Stomach smooth muscle (tissue), 2 donors: Measurements from ENCODE around the gene SLC15A3.

Source experiments
- H3K27ac ChIP-seq: one replicate; pipeline ENCODE4 v1.7.0; 2013; ENCODE audit warnings: mild to moderate bottlenecking, low read length, inconsistent platforms
- H3K27me3 ChIP-seq, 2 donors: one replicate each; pipeline ENCODE4 v1.7.0; 2013; ENCODE audit warnings: low read length in 2 of 2; ENCODE audit not compliant: insufficient read depth in 2 of 2, control insufficient read depth in 1 of 2
- H3K36me3 ChIP-seq, 2 donors: one replicate each; pipeline ENCODE4 v1.7.0; 2013; ENCODE audit warnings: low read length in 2 of 2; ENCODE audit not compliant: control insufficient read depth in 2 of 2, insufficient read depth in 2 of 2
- H3K4me1 ChIP-seq: one replicate; pipeline ENCODE4 v1.7.0; 2013; ENCODE audit warnings: low read length; ENCODE audit not compliant: control insufficient read depth, insufficient read depth
- H3K4me3 ChIP-seq, 2 donors: one replicate each; pipeline ENCODE4 v1.7.0; 2013; ENCODE audit warnings: low read length in 2 of 2
- H3K9ac ChIP-seq, 2 donors: one replicate each; pipeline ENCODE4 v1.7.0; 2013; ENCODE audit warnings: low read length in 2 of 2, mild to moderate bottlenecking in 1 of 2
- H3K9me3 ChIP-seq, 2 donors: one replicate each; pipeline ENCODE4 v1.7.0; 2013; ENCODE audit warnings: low read length in 2 of 2; ENCODE audit not compliant: control insufficient read depth in 2 of 2
- donor health status: healthy.
- donor health status: Pancreatic carcinoma.

Gene SLC15A3

DNA sequence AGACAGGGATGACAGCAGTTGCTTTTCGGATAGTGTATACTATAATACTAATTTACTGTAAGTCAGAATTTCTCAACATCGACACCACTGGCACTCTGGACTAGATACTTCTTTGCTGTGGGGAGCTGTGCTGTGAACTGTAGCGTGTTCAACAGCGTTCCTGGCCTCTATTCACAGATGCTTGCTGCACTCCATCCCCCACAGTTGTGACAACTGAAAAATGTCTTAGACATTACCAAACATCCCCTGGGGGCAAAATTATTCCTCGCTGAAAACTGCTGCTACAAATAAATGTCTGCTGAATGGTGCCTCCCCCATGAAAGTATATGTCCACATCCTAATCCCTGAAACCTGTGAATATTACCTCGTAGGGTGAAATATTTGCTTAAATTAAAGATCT is 7.5 kb upstream of the SLC15A3 start:
- H3K36me3 ChIP-seq: no peaks in the 10 kb centered on the region
- no peak overlapping the region for H3K9ac ChIP-seq
- peaks cover 0 to 2% of the 10 kb centered on the region in 2 donors for H3K27me3 ChIP-seq
- H3K4me1 ChIP-seq: peaks cover 3% of the 10 kb centered on the region
- no peaks in the 10 kb centered on the region for H3K9me3 ChIP-seq
- no peak overlapping the region for H3K4me3 ChIP-seq
- H3K27ac ChIP-seq: no peak overlapping the region

DNA sequence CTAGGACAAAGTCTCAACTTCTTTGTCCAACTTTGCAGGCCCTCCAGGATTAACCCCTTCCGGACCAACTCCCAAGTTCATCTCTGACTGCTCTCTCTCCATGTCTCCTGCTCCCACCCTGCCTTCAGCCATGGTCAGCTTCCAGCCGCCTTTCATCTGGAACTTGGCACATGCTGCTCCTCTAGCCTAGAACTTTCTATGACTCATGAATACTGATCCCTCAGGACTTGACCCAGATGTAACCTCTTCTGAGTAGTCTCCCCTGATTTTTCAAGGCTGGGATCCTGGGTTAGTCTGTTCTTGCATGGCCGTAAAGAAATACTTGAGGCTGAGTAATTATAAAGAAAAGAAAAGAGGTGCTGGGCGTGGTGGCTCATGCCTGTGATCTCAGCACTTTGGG is 5.2 kb upstream of the SLC15A3 start:
- peaks cover 0 to 2% of the 10 kb centered on the region in 2 donors for H3K27me3 ChIP-seq
- no peak overlapping the region for H3K27ac ChIP-seq
- H3K4me1 ChIP-seq: peaks cover 9% of the 10 kb centered on the region
- no peaks in the 10 kb centered on the region for H3K9me3 ChIP-seq
- no peak overlapping the region for H3K4me3 ChIP-seq
- H3K36me3 ChIP-seq: no peaks in the 10 kb centered on the region
- H3K9ac ChIP-seq: no peak overlapping the region

- Histone ChIP-seq H3K9me3 (no peaks in the 10 kb centered on the region), H3K36me3 (no peaks in the 10 kb centered on the region), H3K27me3 (peaks cover 0 to 2% of the 10 kb centered on the region in 2 donors), H3K27ac (no peak overlapping the region), H3K4me1 (peaks cover 21% of the 10 kb centered on the region), H3K4me3 (no peak overlapping the region), H3K9ac (no peak overlapping the region)
These were observed 3.6 kb upstream of the SLC15A3 start for GRCh38 chr11:60955571-60955970.

GRCh38 chr11:60954421-60954820 is 2.4 kb upstream of the SLC15A3 start:
- peaks cover 25% of the 10 kb centered on the region for H3K4me1 ChIP-seq
- H3K36me3 ChIP-seq: no peaks in the 10 kb centered on the region
- H3K4me3 ChIP-seq: no peak overlapping the region
- H3K27me3 ChIP-seq: no peaks in the 10 kb centered on the region
- no peak overlapping the region for H3K27ac ChIP-seq
- H3K9ac ChIP-seq: no peak overlapping the region
- no peaks in the 10 kb centered on the region for H3K9me3 ChIP-seq

GRCh38 chr11:60953781-60954180 is 1.8 kb upstream of the SLC15A3 start:
- Histone ChIP-seq H3K27me3 (no peaks in the 10 kb centered on the region), H3K27ac (no peak overlapping the region), H3K9me3 (no peaks in the 10 kb centered on the region), H3K9ac (no peak overlapping the region), H3K36me3 (no peaks in the 10 kb centered on the region), H3K4me1 (peaks cover 25% of the 10 kb centered on the region), H3K4me3 (no peak overlapping the region)

GRCh38 chr11:60952742-60953170 is 780 bp upstream of the SLC15A3 start:
- Histone ChIP-seq H3K27ac (peak overlapping the region; percentile 70), H3K9ac (peak overlapping the region; percentile 61 to 62), H3K4me1 (peaks cover 28% of the 10 kb centered on the region), H3K4me3 (peak overlapping the region; percentile 68 to 74), H3K9me3 (no peaks in the 10 kb centered on the region), H3K27me3 (no peaks in the 10 kb centered on the region), H3K36me3 (no peaks in the 10 kb centered on the region)

GRCh38 chr11:60951606-60951903 is 421 bp downstream of the SLC15A3 start:
- H3K36me3 ChIP-seq: peaks cover 0 to under 1% of the 10 kb centered on the region in 2 donors
- peak overlapping the region; percentile 61 to 62 for H3K9ac ChIP-seq

GRCh38 chr11:60950933-60951605 is 907 bp downstream of the SLC15A3 start:
- H3K27me3 ChIP-seq: no peaks in the 10 kb centered on the region
- peaks cover 24% of the 10 kb centered on the region for H3K4me1 ChIP-seq
- peak overlapping the region; percentile 68 to 74 for H3K4me3 ChIP-seq
- no peaks in the 10 kb centered on the region for H3K9me3 ChIP-seq
- no peak overlapping the region for H3K27ac ChIP-seq
- peak overlapping the region in 1 of 2 donors; percentile 61 for H3K9ac ChIP-seq
- H3K36me3 ChIP-seq: peaks cover 0 to 5% of the 10 kb centered on the region in 2 donors

More at GRCh38 chr11:60951606-60951903, 421 bp downstream of the SLC15A3 start:
- Histone ChIP-seq H3K4me3 (peak overlapping the region; percentile 68 to 74), H3K27ac (peak overlapping the region; percentile 70), H3K4me1 (peaks cover 24% of the 10 kb centered on the region), H3K27me3 (no peaks in the 10 kb centered on the region), H3K9me3 (no peaks in the 10 kb centered on the region)

GRCh38 chr11:60950024-60950423 is 2.0 kb downstream of the SLC15A3 start:
- H3K27ac ChIP-seq: no peak overlapping the region

DNA sequence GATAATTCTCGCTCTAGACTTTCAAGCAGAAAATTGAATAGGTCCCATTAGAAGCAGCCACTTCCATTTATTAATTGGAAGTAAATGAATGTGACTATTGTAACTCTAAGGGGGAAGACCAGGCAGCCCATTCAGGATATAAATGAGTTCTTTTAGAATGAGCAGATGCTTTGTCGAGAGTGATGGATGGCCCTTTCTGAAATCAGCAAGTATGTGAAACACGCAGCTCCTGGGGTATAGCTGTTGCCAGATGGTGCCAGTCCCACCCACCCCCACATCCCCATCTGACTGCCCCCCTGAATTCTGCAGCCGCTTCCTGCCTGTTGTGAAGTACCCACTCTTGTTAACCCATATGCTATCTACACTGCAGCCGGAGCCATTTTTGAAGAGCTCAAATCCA is 3.7 kb downstream of the SLC15A3 start:
- Histone ChIP-seq H3K36me3 (peaks cover 3 to 11% of the 10 kb centered on the region in 2 donors), H3K4me3 (no peak overlapping the region), H3K27me3 (no peaks in the 10 kb centered on the region), H3K9me3 (no peaks in the 10 kb centered on the region), H3K4me1 (peaks cover 24% of the 10 kb centered on the region), H3K27ac (no peak overlapping the region), H3K9ac (no peak overlapping the region)

More at GRCh38 chr11:60950024-60950423, 2.0 kb downstream of the SLC15A3 start:
- H3K4me1 ChIP-seq: peaks cover 24% of the 10 kb centered on the region
- H3K9me3 ChIP-seq: no peaks in the 10 kb centered on the region
- H3K9ac ChIP-seq: no peak overlapping the region
- H3K4me3 ChIP-seq: peak overlapping the region in 1 of 2 donors; percentile 74
- peaks cover 3 to 6% of the 10 kb centered on the region in 2 donors for H3K36me3 ChIP-seq
- H3K27me3 ChIP-seq: no peaks in the 10 kb centered on the region

GRCh38 chr11:60947700-60948099 is 4.3 kb downstream of the SLC15A3 start:
- peaks cover 23% of the 10 kb centered on the region for H3K4me1 ChIP-seq

More at GRCh38 chr11:60947700-60948099, 4.3 kb downstream of the SLC15A3 start:
- H3K9me3 ChIP-seq: no peaks in the 10 kb centered on the region
- H3K36me3 ChIP-seq: peaks cover 3 to 13% of the 10 kb centered on the region in 2 donors
- no peak overlapping the region for H3K4me3 ChIP-seq
- H3K27me3 ChIP-seq: no peaks in the 10 kb centered on the region
- H3K9ac ChIP-seq: no peak overlapping the region
- no peak overlapping the region for H3K27ac ChIP-seq
